GM18951 (cell line): ENCODE results near the gene FANCE.

Source experiments
- POLR2A ChIP-seq: IDR thresholded peaks from 4 replicates; pipeline ENCODE4 v1.6.1; 2011; ENCODE audit warnings: mild to moderate bottlenecking; ENCODE audit not compliant: insufficient read length, insufficient read depth; ENCODE audit errors: extremely low read depth
- in situ Hi-C: fragments of 300-500 bp; cut with MboI; formaldehyde crosslinking; loops from one replicate; pipeline ENCODE4 v1.12.0; 2022; ENCODE audit warnings: low sequenced_read_pairs, mixed read lengths, inconsistent platforms; ENCODE audit not compliant: unreplicated experiment

The FANCE gene

DNA sequence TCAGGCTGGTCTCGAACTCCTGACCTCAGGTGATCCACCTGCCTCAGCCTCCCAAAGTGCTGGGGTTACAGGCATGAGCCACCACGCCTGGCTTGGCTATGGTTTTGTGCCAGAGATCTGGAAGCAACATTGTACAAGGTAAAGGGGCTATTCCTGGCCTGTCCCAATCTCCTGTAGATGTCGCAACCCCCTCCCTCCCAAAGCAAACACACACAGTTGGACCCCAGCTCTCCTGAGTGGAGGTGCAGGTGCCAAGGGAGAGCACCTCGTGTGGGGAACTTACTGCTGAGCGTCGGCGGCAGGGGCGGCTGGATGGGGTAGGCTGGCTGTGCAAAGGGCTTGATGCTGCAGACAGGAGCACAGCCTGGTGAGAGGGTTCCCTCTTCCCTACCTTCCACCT is 24.9 kb downstream of the FANCE start:
- no peak for TF ChIP-seq POLR2A

GRCh38 chr6:35477551-35478179 is 25.5 kb downstream of the FANCE start:
- TF ChIP-seq POLR2A: no peak

More for the DNA sequence above, 24.9 kb downstream of the FANCE start:
- in situ Hi-C loops: no loop called here

GRCh38 chr6:35478259-35478658 is 26.1 kb downstream of the FANCE start:
- no peak for TF ChIP-seq POLR2A
- in situ Hi-C loops: no loop called here

More at GRCh38 chr6:35477551-35478179, 25.5 kb downstream of the FANCE start:
- in situ Hi-C loops: no loop called here

DNA sequence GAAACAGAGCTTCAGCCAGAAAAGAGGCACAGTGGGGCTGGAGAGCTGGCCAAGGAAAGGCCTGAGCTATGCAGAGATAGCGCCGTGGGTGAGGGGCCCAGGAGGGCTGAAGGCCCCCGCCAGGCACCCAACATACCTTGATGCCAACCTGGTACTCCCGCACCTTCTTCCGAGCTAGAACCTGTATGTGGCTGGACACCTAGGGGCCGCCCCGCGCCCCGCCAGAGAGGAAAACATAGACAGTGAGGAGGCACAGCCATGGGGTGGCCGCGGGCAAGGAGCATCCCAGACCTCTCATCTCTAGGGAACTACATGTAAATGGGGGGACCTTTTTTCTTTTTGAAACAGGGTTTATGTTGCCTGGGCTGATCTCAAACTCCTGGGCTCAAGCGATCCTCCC is 28.0 kb downstream of the FANCE start:
- in situ Hi-C loops: no loop called here
- TF ChIP-seq POLR2A: no peak

DNA sequence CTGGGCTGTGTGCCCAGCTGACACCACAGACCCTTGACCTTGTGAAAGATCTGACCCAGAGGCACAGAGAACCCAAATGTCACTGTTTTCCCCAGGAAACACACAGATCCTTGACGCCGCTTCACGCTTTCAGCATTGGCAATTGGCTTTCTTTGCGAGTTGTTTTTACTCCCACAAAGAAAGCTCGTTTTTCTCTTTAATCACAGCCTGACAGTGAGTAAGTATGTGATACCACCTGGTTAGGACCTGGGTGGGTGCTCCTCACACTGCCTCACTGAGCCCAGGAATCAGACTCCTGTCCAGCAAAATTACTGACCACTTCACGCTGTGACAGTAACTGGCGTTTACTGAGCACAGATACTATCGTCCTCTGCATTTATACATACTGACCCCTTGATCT is 29.1 kb downstream of the FANCE start:
- in situ Hi-C loops: no loop called here
- TF ChIP-seq POLR2A: no peak

DNA sequence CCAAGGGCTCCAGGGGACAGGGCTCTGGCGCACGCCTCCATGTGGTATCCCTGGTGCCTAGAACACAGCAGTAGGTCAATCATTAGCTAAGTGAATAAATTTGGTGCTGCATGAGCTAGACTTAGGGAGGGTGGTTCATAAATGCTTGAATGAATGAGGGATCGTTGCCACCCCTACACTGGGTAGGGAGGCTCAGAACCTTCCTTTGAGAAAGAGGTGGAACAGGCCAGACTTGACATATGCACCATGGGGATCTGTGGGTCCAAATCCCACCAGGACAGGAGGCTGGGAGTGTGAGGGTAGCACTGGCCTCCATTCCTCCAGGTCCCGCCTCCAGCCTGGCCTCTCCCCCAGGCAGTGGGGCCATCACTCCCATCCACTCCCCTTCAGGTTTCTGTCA is 30.9 kb downstream of the FANCE start:
- in situ Hi-C loops: no loop called here
- TF ChIP-seq POLR2A: no peak

- no peak for TF ChIP-seq POLR2A
- in situ Hi-C loops: no loop called here
These were observed 31.4 kb downstream of the FANCE start for GRCh38 chr6:35483490-35483889.

DNA sequence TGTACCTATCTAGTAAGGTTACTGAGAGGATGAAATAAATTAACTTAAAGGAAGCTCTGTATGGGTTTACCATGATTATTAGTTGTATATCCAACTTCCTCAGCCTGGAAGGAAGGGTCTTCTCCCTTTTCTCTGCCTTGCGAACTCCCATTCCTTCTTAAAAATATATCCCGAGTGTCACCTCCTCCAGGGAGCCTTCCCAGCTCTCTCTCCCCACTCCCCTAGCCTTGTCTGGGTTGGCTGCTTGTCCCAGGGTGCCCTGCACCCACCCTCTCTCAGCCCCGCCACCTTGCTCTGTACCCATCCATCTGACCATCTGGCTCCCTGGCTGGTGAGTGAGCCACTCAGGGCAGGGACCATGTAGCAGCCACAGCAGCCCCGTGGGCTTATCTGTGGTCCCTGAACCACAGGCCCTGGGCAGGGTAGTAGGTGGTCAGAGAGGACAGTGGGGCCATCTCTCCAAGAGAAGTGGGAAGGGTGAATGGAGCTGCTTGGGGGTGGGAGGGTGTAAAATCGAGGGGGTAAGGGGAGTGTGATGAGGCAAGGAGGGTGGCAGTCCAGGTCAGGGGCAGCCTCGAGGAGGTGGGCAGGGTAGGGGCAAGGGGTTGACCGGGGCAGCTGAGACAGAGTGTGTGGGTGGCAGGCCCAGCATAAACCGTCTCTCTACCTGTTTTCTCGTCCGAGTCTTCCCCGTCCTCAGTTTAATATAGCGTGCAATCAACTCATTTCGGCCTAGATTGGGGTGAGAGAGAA is 31.9 kb downstream of the FANCE start:
- in situ Hi-C loops: no loop called here
- TF ChIP-seq POLR2A: no peak

- in situ Hi-C loops: no loop called here
- no peak for TF ChIP-seq POLR2A
These were observed 32.8 kb downstream of the FANCE start for GRCh38 chr6:35484921-35485392.

DNA sequence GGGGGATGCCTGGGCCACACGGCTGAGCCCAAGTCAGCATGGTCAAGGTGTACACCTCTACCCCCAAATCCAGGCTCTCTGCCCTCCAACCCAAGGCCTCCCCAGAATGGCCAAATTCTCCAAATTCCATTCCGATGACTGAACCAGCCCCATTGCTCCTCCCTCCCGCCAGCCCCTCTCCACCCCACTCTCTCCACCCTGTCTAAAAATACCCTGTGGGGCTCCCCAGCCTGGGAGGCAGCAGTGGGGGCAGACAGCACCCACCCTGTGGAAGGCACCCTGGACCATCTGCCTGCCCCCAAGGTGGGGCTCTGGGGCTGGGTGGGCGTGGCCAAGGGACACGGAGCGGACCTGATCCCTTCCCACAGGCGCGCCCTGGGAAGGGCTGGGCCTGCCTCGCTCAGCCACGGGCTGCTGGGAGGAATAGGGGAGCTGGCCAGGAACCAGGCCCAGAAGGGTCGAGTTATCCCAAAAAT is 33.3 kb downstream of the FANCE start:
- no peak for TF ChIP-seq POLR2A
- in situ Hi-C loops: no loop called here

DNA sequence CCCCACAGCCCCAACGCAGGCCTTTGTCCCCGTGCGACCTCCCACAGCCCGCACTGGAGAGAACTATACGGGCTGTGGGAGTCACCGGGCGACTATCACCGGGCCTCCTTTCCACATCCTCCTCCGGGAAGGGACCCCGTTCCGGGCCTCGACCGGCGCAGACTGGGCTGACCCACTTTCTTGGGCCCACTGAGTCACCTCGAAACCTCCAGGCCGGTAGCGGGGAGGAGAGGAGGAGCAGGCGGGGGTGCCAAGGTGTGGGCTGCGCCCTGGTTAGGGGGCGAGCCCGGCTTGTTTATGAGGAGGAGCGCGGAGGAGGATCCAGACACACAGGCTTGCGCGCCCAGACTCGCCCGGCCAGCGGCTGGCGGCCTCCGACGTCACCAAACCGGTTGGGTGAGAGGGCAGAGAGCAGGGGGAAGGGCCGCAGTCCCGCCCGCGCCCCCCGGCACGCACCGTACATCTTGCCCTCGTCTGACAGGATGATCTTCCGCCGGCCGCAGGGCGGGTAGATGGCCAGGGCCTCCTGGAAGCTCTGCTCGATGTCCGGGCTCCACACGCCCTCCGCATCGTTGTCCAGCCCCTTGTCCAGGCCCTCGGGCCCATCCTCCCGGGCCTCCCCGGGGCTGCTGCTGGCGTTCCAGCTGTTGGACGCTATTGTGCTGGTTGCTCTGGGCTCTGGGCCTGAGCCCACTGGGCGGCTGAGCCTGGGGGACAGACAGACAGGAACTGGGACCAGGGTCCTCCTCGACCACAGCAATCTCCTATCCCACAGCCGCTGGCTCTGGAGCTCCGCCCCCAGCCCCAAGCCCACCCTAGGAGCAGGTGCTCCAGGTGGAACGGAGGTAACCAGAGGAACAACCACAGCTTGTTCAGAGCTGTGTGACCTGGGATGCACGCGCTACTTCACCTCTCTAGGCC is 34.1 kb downstream of the FANCE start:
- in situ Hi-C loops: no loop called here
- no peak for TF ChIP-seq POLR2A

DNA sequence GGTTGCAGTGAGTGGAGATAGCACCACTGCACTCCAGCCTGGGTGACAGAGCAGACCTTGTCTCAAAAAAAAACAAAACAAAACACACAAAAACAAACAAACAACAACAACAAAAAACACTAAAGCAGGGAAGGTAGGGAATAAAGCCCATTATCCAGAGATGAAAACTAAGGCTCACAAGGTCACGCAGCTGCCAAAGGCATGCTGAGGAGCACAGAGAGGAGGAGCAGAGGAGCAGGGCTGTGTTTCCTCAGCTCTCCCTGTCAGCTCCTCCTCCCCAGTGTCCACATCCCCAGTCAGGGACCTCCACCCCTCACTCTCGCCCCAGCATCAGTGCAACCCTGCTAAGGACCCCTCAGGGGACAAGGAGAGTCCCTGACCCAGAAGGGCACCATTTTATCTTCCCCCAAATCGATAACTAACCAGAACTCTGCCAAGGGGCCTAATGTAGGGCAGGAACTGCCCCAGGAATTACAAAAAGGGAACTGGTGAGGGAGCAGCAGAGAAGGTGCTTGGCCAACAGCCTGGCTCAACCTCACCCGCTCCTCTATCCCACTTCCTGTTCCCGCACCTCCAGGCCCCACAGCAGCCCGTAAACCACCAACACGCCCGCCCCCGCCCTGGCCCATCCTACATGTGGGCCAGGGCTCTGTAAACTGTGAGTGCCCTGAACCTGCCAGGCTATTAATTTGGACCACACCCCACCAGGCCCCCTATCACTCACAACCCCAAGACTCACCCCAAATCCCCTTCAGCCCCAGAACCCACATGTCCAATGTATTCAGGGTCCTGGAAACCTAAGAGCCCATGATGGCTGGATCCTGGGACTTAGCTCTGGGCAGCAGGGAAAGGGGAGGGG is 35.7 kb downstream of the FANCE start:
- no peak for TF ChIP-seq POLR2A
- in situ Hi-C loops: no loop called here
